ENCODE data around the gene CELF2. TPM values are rescaled to one million over a fixed set of nuclear protein-coding genes. Genes with fewer than 3 reads are reported as not detected.

CELF2 gene
- total and polyA plus RNA-seq, 9 of the 15 experiments (the other 6 are each of a cell fraction or from before 2014, with no cell fraction given): 4.0 to 20.3 (median 11.1) TPM

DNA sequence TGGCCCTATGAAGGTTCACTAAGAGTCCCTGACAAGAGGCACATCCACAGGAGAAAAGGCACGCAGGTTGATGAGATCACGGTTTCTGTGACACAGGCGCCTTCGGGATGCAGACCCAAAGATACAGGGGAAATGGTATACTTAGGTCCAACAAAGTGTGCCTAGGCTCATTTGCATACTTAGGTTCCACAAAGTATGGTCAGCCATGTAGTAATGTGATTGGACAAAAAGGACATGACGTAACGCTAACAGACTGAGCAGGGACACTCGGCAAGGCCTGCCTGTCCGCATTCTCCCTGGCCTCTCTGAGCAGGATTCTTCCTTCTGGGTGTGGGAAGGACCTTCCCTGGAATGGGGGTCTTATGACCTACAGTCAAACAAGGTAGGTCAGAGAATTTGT, 190.6 kb downstream of the CELF2 start:
- Histone ChIP-seq H3K4me1 (replicated peaks in 1 of 2; ENCODE audit: control insufficient read depth in 2 of 2, insufficient read depth in 2 of 2, low read length in 2 of 2) (no peaks in the 10 kb centered on the region), H3K9me1 (ENCODE audit: control insufficient read depth, insufficient read depth, low read length) (no peaks in the 10 kb centered on the region), H3K79me2 (ENCODE audit: control insufficient read depth, insufficient read depth, low read length) (no peaks in the 10 kb centered on the region), H3K27me3 (ENCODE audit: control insufficient read depth in 2 of 2, insufficient read depth in 2 of 2, low read length in 2 of 2) (no peaks in the 10 kb centered on the region), H4K20me1 (replicated peaks; ENCODE audit: control insufficient read depth, insufficient read depth, low read length) (no peaks in the 10 kb centered on the region), H3K36me3 (ENCODE audit: control insufficient read depth, insufficient read depth, low read length) (no peaks in the 10 kb centered on the region), H3K9me3 (replicated peaks; ENCODE audit: control insufficient read depth, insufficient read depth, low read depth, low read length) (no peaks in the 10 kb centered on the region), H2AFZ (ENCODE audit: low read depth, low read length) (no peak overlapping the region), H3K4me2 (ENCODE audit: insufficient read depth, low read length) (no peak overlapping the region), H3K4me3 (no peak overlapping the region), H3K27ac (ENCODE audit: extremely low read depth, low read depth, low read length) (no peak overlapping the region), H3K9ac (ENCODE audit: insufficient read depth in 1 of 2, low read depth in 2 of 2, low read length in 2 of 2) (no peak overlapping the region)
- DNase-seq (ENCODE audit: extremely low read depth in 1 of 4, low spot score in 3 of 4) (no peak), ATAC-seq (no peak), FAIRE-seq (peak; percentile 66)
- ChIA-PET CTCF (ENCODE audit: low intra/inter-chr PET ratio) (no interaction called here), POLR2A (no interaction called here)
- intact Hi-C loops (cut with micrococcal nuclease) (no loop called here), in situ Hi-C loops (cut with MboI) (no loop called here)
- 72% methylated on average over 8 of the region's 8 CpGs for WGBS (ENCODE audit: insufficient coverage, low coverage, missing lambda C conversion rate)
- BruUV-seq (replicated peaks): no TSS peak
- TF ChIP-seq, protein P1, sequence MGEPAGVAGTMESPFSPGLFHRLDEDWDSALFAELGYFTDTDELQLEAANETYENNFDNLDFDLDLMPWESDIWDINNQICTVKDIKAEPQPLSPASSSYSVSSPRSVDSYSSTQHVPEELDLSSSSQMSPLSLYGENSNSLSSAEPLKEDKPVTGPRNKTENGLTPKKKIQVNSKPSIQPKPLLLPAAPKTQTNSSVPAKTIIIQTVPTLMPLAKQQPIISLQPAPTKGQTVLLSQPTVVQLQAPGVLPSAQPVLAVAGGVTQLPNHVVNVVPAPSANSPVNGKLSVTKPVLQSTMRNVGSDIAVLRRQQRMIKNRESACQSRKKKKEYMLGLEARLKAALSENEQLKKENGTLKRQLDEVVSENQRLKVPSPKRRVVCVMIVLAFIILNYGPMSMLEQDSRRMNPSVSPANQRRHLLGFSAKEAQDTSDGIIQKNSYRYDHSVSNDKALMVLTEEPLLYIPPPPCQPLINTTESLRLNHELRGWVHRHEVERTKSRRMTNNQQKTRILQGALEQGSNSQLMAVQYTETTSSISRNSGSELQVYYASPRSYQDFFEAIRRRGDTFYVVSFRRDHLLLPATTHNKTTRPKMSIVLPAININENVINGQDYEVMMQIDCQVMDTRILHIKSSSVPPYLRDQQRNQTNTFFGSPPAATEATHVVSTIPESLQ (CRISPR knock-in tag; IDR thresholded peaks at IDR 0.05): no peak

DNA sequence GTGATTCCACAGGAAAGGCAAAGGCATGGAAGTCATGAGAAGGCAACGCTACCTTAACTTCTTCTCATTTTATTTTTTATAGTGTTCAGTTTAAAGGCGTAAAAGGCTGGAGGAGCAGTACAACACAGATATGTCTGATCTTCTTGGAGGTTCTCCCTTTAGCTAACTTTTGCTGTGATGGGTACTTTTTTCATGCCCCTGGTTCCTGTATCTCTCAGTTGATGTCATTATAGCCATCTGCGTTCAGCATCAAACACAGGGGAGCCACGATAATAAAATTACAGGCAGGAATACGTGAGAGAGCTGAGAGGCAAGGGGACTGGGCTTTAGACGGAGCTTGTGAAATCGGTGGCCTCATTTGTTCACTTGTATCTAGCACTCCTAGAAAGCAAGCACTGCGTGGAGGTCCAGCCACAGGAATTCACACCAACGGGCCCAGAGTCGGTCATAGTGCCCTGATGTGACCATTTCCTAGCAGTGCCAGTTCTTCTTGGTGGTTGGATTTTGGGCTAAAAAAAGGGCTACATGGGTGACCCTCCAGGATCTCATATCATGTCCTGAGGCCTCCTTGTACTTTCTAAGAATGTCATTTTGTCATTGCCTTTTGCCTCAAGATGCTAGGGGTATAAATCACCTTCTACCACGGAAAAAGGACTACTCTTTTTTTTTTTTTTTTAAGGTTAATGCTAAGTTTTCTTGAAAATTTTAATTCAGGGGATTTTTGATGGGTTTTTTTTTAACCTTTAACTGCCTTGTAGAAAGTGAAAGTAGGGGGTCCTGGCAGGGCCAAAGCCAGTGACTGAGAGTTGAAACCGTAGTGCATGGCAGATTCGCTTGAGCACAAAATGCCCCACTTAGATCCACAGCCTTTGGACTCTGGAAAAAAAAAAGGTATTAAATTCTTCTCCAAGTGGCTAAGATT, 191.5 kb downstream of the CELF2 start:
- Histone ChIP-seq H3K4me3 (no peak overlapping the region), H3K4me1 (replicated peaks in 1 of 2; ENCODE audit: control insufficient read depth in 2 of 2, insufficient read depth in 2 of 2, low read length in 2 of 2) (no peaks in the 10 kb centered on the region), H3K4me2 (ENCODE audit: insufficient read depth, low read length) (no peak overlapping the region), H3K9me1 (ENCODE audit: control insufficient read depth, insufficient read depth, low read length) (no peaks in the 10 kb centered on the region), H3K9ac (ENCODE audit: insufficient read depth in 1 of 2, low read depth in 2 of 2, low read length in 2 of 2) (no peak overlapping the region), H3K36me3 (ENCODE audit: control insufficient read depth, insufficient read depth, low read length) (no peaks in the 10 kb centered on the region), H4K20me1 (replicated peaks; ENCODE audit: control insufficient read depth, insufficient read depth, low read length) (no peaks in the 10 kb centered on the region), H3K27ac (ENCODE audit: extremely low read depth, low read depth, low read length) (no peak overlapping the region), H2AFZ (ENCODE audit: low read depth, low read length) (no peak overlapping the region), H3K79me2 (ENCODE audit: control insufficient read depth, insufficient read depth, low read length) (no peaks in the 10 kb centered on the region), H3K9me3 (replicated peaks; ENCODE audit: control insufficient read depth, insufficient read depth, low read depth, low read length) (no peaks in the 10 kb centered on the region), H3K27me3 (ENCODE audit: control insufficient read depth in 2 of 2, insufficient read depth in 2 of 2, low read length in 2 of 2) (no peaks in the 10 kb centered on the region)
- no TSS peak for BruUV-seq (replicated peaks)
- no peak for FAIRE-seq
- in situ Hi-C loops (cut with MboI) (no loop called here), intact Hi-C loops (cut with micrococcal nuclease) (no loop called here)
- no peak for DNase-seq (ENCODE audit: extremely low read depth in 1 of 4, low spot score in 3 of 4)
- POLR2A ChIA-PET: no interaction called here
- WGBS (ENCODE audit: insufficient coverage, low coverage, missing lambda C conversion rate): 59% methylated on average over 13 of the region's 13 CpGs
- CTCF ChIA-PET (ENCODE audit: low intra/inter-chr PET ratio): no interaction called here
- ATAC-seq: no peak
- TF ChIP-seq GTF2F1 (IDR thresholded peaks at IDR 0.05; ENCODE audit: low read depth, low read length): no peak
- TF ChIP-seq KAT2B (IDR thresholded peaks at IDR 0.05; ENCODE audit: low read depth, low read length): no peak
- no peak for TF ChIP-seq CREBBP (IDR thresholded peaks at IDR 0.05; ENCODE audit: low read depth, low read length)
- TF ChIP-seq TBP (optimal IDR thresholded peaks at IDR 0.05; ENCODE audit: low read depth, low read length): no peak
- TF ChIP-seq CBFA2T3 (IDR thresholded peaks at IDR 0.05): no peak
- TF ChIP-seq THRAP3 (IDR thresholded peaks at IDR 0.05; ENCODE audit: borderline replicate concordance): no peak

Measured in K562 (cell line).